ENCODE measurements around the gene ZDHHC8. TPM values are rescaled to one million over a fixed set of nuclear protein-coding genes. Genes with fewer than 3 reads are reported as not detected.

Gene ZDHHC8
- total RNA-seq, 1 experiment from 2014 or later: 51.7 TPM

DNA sequence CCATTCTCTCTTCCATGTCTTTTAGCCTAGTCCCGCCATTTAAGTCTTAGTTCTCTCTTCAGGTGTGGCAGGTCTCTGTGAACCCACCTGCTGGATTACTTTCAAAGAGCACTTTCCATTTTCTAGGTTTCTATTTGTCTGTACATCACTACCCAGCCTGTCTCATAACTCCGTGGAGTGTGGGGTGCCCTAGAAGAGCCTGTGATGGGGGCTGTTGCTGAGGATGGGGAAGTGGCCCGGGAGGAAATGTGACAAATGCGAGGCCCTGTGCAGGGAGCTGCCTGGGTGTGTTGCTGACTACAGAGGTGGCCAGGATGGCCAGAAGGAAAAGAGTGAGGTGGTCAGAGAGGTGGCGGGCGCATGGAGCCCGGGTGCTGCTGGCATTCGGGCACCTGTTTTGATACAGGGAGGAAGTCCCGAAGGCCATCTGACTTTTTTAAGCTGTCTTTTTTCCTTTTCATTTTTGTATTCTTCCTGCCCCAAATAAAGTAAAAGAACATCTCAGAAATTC is 40.8 kb upstream of the ZDHHC8 start:
- Histone ChIP-seq H3K4me2 (ENCODE audit: insufficient read depth, insufficient read length, low read length) (no peak overlapping the region), H3K4ac (ENCODE audit: low read depth, low read length) (no peak overlapping the region), H3K9ac (ENCODE audit: extremely low read depth, insufficient read length, low read length) (no peak overlapping the region), H3K79me1 (ENCODE audit: insufficient read depth, low read depth, low read length, poor library complexity, severe bottlenecking) (peaks cover 10% of the 10 kb centered on the region), H4K20me1 (ENCODE audit: control insufficient read depth, insufficient read depth, insufficient read length) (no peaks in the 10 kb centered on the region), H4K91ac (ENCODE audit: insufficient read length, low read depth, low read length) (no peak overlapping the region), H3K14ac (ENCODE audit: insufficient read depth, low read length) (no peak overlapping the region), H4K5ac (ENCODE audit: insufficient read length, low read depth, low read length) (no peak overlapping the region), H2BK20ac (ENCODE audit: low read depth, low read length, poor library complexity, severe bottlenecking) (no peak overlapping the region), H3K18ac (ENCODE audit: insufficient read length, low read depth, low read length) (no peak overlapping the region), H3K23ac (ENCODE audit: insufficient read length, low read depth, low read length) (no peak overlapping the region), H3K79me2 (ENCODE audit: insufficient read depth, low read length) (peaks cover 3% of the 10 kb centered on the region; the same call in 1 of the 2 replicates), H3T11ph (ENCODE audit: low read length) (no peak overlapping the region), H3K27ac (ENCODE audit: insufficient read length, low read depth, low read length) (no peak overlapping the region), H3K4me1 (ENCODE audit: insufficient read depth, low read length) (no peaks in the 10 kb centered on the region), H2AFZ (ENCODE audit: low read length) (no peak overlapping the region), H2BK120ac (ENCODE audit: low read depth, low read length, poor library complexity, severe bottlenecking) (no peak overlapping the region), H3K9me3 (ENCODE audit: control insufficient read depth, low read depth, low read length) (no peaks in the 10 kb centered on the region), H2BK5ac (ENCODE audit: insufficient read length, low read length) (no peak overlapping the region), H3K27me3 (ENCODE audit: insufficient read depth, low read length) (no peaks in the 10 kb centered on the region), H3K23me2 (ENCODE audit: insufficient read length, low read depth, low read length, poor library complexity, severe bottlenecking) (no peaks in the 10 kb centered on the region), H2AK5ac (ENCODE audit: insufficient read length, low read length) (no peak overlapping the region), H4K8ac (replicated peaks; ENCODE audit: insufficient read length, low read depth, low read length) (no peak overlapping the region), H2BK12ac (ENCODE audit: insufficient read length, low read depth, low read length) (no peak overlapping the region), H2BK15ac (ENCODE audit: low read depth, low read length) (no peak overlapping the region), H3K56ac (ENCODE audit: insufficient read length, low read depth, low read length) (no peak overlapping the region)
- no peaks in the 10 kb centered on the region; the same call in 1 of the 2 replicates for H3K27me3 Mint-ChIP-seq (ENCODE audit: low read depth)
- peaks cover 81 to 100% (median 100%) of the 10 kb centered on the region in 3 experiments for H3K36me3 Mint-ChIP-seq (ENCODE audit: insufficient read depth in 1 of 3, low read depth in 3 of 3)
- TF ChIP-seq, protein P1, sequence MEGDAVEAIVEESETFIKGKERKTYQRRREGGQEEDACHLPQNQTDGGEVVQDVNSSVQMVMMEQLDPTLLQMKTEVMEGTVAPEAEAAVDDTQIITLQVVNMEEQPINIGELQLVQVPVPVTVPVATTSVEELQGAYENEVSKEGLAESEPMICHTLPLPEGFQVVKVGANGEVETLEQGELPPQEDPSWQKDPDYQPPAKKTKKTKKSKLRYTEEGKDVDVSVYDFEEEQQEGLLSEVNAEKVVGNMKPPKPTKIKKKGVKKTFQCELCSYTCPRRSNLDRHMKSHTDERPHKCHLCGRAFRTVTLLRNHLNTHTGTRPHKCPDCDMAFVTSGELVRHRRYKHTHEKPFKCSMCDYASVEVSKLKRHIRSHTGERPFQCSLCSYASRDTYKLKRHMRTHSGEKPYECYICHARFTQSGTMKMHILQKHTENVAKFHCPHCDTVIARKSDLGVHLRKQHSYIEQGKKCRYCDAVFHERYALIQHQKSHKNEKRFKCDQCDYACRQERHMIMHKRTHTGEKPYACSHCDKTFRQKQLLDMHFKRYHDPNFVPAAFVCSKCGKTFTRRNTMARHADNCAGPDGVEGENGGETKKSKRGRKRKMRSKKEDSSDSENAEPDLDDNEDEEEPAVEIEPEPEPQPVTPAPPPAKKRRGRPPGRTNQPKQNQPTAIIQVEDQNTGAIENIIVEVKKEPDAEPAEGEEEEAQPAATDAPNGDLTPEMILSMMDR (conservative IDR thresholded peaks at IDR 0.05): no peak
- no peak overlapping the region for H3K4me3 Mint-ChIP-seq
- no peak for DNase-seq
- H3K9me3 Mint-ChIP-seq: no peaks in the 10 kb centered on the region
- WGBS (ENCODE audit: extremely low coverage, insufficient read length, low lambda C conversion rate): no CpG with 5 or more reads among the region's 9 CpGs
- no peaks in the 10 kb centered on the region for H3K4me1 Mint-ChIP-seq
- no peak overlapping the region for H3K27ac Mint-ChIP-seq
